ENCODE data around the gene TMEM178B.

The TMEM178B gene

DNA sequence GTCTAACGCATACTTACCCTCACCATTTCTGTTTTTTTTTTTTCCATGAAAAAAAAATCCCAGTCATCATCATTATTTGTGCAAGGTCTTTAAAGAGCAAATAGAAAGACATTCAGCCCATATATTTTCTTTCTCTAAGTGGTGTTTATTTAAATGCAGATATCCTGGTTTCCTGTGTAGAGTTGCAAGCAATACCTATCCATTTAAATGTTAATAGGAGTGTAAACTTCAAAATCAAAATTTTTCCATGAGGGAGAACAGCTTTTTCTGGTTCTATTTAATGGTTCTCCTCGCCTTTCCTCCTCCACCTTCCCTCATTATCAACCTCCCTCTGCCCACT lies 357.2 kb downstream of the TMEM178B start:
- DNase-seq (ENCODE audit: low spot score): no peak

- DNase-seq (ENCODE audit: low spot score): no peak
These were observed 357.8 kb downstream of the TMEM178B start for GRCh38 chr7:141431711-141432110.

DNA sequence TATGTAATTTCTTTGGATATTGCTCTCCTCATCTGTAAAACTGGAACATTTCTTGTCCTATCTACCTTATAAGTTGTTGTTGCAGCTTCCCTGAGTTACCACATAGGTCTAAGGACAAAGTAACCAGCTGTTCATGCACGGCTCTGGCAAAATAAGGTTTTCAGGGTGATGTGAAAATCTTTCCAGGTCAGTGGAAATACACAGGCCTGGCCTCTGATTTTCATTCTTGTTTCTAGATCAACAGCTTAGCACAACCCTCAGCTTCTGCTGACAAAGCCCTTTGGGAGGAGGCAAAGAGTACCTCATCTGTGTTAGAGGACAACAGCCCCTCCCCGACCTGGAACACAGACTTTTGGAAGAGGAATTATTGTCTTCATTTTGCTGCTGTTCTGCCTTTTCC lies 359.8 kb downstream of the TMEM178B start:
- no peak for DNase-seq (ENCODE audit: low spot score)

DNA sequence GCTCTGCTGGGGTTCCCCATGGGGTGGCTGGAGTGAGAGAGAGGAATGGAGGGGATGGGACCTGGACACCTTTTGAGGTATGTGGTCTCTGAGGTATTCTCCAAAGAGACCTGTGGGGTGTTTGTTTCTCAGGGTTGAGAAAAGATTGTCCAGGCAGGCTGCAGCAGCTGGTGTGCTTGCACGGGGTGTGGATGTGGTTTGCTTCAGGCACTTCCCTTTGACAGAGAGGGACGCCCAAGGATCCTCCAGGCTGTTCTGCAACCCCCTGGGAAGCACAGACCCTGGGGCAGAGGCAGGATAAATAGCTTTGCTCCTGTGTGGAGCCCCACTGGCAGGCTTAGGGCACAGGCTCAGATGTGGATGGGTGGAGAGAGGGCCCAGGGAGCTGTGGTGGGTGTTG lies 362.3 kb downstream of the TMEM178B start:
- DNase-seq (ENCODE audit: low spot score): no peak

GRCh38 chr7:141436575-141437075 lies 362.8 kb downstream of the TMEM178B start:
- no peak for DNase-seq (ENCODE audit: low spot score)

DNA sequence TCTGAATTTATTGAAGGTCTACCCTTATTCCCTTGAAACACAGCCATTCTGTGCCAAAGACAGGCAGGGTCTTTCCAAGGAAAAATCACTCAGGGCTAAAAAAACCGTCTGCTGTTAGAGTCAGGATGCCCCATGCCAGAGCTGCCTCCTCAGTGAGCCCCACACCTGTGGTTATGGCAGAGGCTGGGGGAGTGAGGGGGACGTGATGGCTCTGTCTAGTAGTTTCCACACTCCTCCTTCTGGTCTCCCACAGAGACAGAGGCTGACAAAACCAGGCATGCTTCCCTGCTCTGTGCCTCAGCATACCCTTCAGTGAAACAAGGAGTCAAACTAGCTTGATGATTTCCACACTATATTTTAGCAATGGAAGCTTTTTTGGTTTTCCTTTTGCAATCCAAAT lies 365.3 kb downstream of the TMEM178B start:
- DNase-seq (ENCODE audit: low spot score): no peak

DNA sequence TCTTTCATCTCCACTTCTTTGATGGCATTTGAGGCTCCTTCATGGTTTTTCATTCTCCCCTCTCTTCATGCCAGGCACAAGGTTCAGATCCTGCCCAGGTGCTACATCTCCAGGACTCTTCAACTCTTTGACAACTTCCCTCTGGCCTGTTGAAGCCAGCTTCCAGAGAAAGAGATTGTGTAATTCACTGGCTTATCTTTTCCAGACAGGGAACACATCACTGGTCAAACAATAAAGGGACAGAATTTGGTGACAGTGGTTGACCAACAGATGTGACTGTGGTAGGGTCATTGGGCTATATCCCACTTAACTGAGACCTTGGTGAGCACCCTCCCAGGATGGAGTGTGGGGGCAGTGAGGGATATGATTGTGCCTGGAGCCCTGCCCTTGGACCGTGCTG lies 365.9 kb downstream of the TMEM178B start:
- DNase-seq (ENCODE audit: low spot score): peak; percentile 15

GRCh38 chr7:141441837-141442627 lies 368.2 kb downstream of the TMEM178B start:
- DNase-seq (ENCODE audit: low spot score): no peak

- DNase-seq (ENCODE audit: low spot score): no peak
These were observed 368.9 kb downstream of the TMEM178B start for GRCh38 chr7:141442781-141443180.

DNA sequence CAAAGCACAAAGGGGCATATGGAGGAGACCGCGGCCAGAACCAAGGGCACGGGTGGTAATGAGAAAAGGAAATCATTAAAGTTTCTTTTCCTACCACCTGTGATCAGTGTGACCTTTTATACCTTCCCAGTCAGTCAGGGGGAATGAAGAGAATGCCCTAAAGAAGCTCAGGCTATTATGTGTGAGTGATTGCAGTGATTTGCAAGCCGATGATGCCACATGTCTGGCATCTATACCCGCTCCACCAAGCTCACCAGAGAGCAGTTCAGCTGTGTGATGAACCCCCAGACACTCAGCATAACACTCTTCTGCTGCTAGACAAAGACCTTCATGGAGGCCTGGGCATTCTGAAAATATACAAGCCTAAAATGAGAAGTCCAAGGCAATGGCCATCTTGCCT lies 371.1 kb downstream of the TMEM178B start:
- DNase-seq (ENCODE audit: low spot score): no peak

- DNase-seq (ENCODE audit: low spot score): no peak
These were observed 377.4 kb downstream of the TMEM178B start for GRCh38 chr7:141451232-141451631.

GRCh38 chr7:141452911-141453310 lies 379.0 kb downstream of the TMEM178B start:
- DNase-seq (ENCODE audit: low spot score): no peak

- DNase-seq (ENCODE audit: low spot score): no peak
These were observed 380.5 kb downstream of the TMEM178B start for GRCh38 chr7:141454338-141454737.

DNA sequence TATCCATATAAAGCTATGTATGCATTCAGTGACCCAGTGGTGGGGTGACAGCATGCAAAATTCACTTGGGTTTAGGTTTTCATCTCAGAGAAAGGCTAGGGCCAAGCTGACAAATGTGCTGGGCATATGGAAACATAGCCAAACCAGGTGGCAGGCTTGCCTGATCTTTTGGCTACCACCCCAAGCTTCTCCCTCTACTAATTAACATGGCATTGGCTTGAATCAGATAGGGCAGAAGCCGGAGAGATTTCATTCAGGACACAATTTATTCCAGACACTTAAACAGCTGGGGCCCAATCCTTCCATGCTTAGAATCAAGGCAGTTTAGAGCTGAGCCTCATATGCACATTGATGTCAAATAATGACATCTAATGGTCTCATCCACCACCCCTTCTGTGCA lies 381.9 kb downstream of the TMEM178B start:
- no peak for DNase-seq (ENCODE audit: low spot score)

- no peak for DNase-seq (ENCODE audit: low spot score)
These were observed 382.4 kb downstream of the TMEM178B start for GRCh38 chr7:141456298-141456697.

DNA sequence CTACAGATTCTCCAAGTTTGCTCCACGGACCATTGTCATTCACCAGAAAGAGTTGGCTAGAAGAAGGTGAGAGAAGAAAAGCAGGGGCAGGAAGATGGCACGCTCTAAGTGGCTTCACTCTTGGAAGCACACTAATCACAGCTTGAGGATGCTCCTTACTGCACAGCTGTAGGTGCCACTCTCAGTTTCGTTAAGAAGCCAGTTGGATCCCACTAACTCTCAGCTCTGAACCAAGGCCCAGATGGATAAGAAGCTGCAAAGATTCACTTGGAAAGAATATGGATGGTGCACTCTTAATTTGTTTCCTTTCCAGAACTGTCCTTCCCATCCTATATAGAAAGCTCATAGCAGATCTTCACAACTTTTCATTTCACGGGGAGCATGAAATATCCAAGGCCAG lies 382.8 kb downstream of the TMEM178B start:
- DNase-seq (ENCODE audit: low spot score): no peak

DNA sequence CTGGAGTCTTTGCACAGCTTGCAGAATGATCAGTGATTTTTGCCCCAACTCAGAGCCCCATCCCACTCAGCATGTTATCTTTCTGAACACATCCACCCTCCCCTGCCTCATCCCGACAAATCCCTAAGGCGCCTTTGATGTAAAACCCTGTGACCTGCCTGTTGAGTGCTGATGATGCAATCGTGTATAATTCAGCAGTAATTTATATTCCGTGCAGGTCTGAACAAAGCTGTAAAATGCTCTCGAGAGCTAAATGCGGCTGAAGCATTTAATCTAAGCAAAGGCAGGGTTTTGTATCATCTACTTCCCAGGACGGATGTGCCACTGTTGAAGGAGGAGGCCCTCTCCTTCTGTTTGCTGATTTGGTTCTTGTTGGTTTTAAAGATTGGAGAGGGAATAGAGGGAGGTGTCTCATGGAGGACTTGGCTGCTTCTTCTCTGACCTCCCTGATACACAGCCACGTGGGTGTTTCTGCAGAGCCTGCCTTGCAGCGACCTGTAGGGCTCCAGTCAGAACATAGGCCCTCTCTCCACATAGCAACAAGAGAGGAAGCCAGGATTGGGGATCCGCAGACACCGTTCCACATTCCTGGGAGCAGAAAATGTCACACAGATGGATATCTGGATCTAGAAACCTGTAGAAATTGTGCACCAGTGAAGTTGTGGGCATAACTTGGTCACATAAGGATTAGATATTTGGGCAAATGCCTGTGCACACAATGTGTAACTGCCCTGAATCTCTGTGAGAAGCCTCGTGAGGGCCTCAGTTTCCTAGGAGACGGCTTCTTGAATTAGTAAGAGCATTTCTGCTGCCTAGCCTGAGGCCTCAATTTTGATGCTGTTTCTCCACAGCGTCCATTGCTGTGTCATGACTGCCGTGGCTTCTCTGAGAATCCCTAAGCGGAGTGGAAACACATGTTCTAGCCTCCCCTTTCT lies 387.2 kb downstream of the TMEM178B start:
- no peak for DNase-seq (ENCODE audit: low spot score)

DNA sequence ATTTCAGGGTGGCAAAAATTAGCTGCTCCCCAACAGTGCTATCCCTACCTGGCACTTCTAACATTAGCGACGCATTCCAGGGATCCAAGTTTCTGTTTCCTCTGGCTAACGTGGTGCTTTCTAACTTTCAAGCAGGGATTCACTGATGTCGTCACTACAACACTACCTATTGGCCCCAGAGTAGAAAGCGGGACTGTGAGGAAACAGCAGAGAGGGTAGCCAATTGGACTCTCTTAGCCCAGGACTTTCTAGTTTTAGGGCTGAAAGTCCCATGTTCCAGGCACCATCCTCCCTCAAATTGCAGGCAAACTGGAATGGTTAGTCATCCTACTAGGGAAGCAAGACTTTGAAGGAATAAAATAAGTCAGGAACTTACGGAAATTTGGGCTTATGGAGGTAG lies 388.1 kb downstream of the TMEM178B start:
- DNase-seq (ENCODE audit: low spot score): no peak

GRCh38 chr7:141462958-141463357 lies 389.1 kb downstream of the TMEM178B start:
- no peak for DNase-seq (ENCODE audit: low spot score)

- DNase-seq (ENCODE audit: low spot score): no peak
These were observed 390.1 kb downstream of the TMEM178B start for GRCh38 chr7:141463986-141464385.

DNA sequence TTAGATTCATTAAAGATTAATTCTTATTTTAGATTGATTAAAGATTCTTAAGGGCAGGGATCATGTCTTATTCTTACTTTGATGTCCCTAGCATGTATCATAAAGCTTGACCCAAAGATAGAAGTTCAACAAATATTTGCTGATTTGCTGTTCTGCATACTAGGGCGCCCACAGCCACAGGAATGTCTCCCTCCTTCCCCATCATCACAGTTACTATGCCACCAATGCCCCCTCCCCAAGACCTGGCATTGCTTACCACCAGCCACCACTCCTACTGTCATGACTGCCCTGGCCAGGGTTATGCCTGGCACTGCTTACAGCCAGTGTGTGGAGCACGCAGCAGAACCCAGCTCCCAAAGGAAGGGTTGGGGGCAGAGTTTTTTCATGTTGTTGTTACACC lies 390.7 kb downstream of the TMEM178B start:
- DNase-seq (ENCODE audit: low spot score): no peak

GRCh38 chr7:141466151-141466904 lies 392.5 kb downstream of the TMEM178B start:
- no peak for DNase-seq (ENCODE audit: low spot score)

Measured in HuH-7 (cell line).